HepG2 (cell line): Measurements from ENCODE around the gene SRPRA. TPM values are rescaled to one million over a fixed set of nuclear protein-coding genes. Genes with fewer than 3 reads are reported as not detected.

Experiments used
- HCFC1 ChIP-seq: fragments of 150-350 bp; IDR thresholded peaks from 2 replicates; pipeline ENCODE4 v1.6.1; 2014; ENCODE audit warnings: low read depth, low read length
- HMG20B ChIP-seq: conservative IDR thresholded peaks from 2 replicates; pipeline ENCODE4 v1.6.1; 2016; ENCODE audit warnings: missing genetic modification reagents, missing compliant biosample characterization
- KAT8 ChIP-seq: IDR thresholded peaks from 2 replicates; pipeline ENCODE4 v1.6.1; 2016; ENCODE audit warnings: missing genetic modification reagents, missing compliant biosample characterization
- KIAA2018 ChIP-seq: sonication (generic); formaldehyde crosslinking; IDR thresholded peaks from 2 replicates; pipeline ENCODE4 v1.5.0; 2020; ENCODE audit warnings: mild to moderate bottlenecking, missing genetic modification reagents, borderline replicate concordance
- KLF6 ChIP-seq: IDR thresholded peaks from 2 replicates; pipeline ENCODE4 v1.8.0; 2016; ENCODE audit warnings: missing biosample characterization, missing genetic modification reagents
- KMT2A ChIP-seq: sonication (generic); formaldehyde crosslinking; IDR thresholded peaks from 2 replicates; pipeline ENCODE4 v1.4.0; 2020; ENCODE audit warnings: missing genetic modification reagents
- PAWR ChIP-seq: sonication (generic); formaldehyde crosslinking; IDR thresholded peaks from 2 replicates; pipeline ENCODE4 v1.4.0; 2020; ENCODE audit warnings: missing genetic modification reagents, mild to moderate bottlenecking, borderline replicate concordance
- SOX5 ChIP-seq: IDR thresholded peaks from 2 replicates; pipeline ENCODE4 v1.6.1; 2016; ENCODE audit warnings: borderline replicate concordance
- TERF1 ChIP-seq: sonication (generic); formaldehyde crosslinking; IDR thresholded peaks from 2 replicates; pipeline ENCODE4 v1.8.0; 2022; ENCODE audit warnings: mild to moderate bottlenecking, missing genetic modification reagents, moderate library complexity
- ZBTB26 ChIP-seq: IDR thresholded peaks from 2 replicates; pipeline ENCODE4 v1.6.1; 2016; ENCODE audit warnings: missing compliant biosample characterization, missing genetic modification reagents, borderline replicate concordance
- ZBTB38 ChIP-seq: sonication (generic); formaldehyde crosslinking; IDR thresholded peaks from 2 replicates; pipeline ENCODE4 v1.5.1; 2020; ENCODE audit warnings: mild to moderate bottlenecking, missing genetic modification reagents
- ZNF232 ChIP-seq: sonication (generic); formaldehyde crosslinking; IDR thresholded peaks from 2 replicates; pipeline ENCODE4 v1.4.0; 2020; ENCODE audit warnings: missing genetic modification reagents, borderline replicate concordance
- ZNF329 ChIP-seq: sonication (generic); formaldehyde crosslinking; IDR thresholded peaks from 2 replicates; pipeline ENCODE4 v1.9.0; 2021; ENCODE audit warnings: low read depth, mild to moderate bottlenecking, missing genetic modification reagents
- ZSCAN12 ChIP-seq: sonication (generic); formaldehyde crosslinking; IDR thresholded peaks from 2 replicates; pipeline ENCODE4 v1.9.0; 2021; ENCODE audit warnings: mild to moderate bottlenecking, missing genetic modification reagents
- polyA plus RNA-seq, 8 experiments: library from polyadenylated mRNA; depleted of rRNA in 3 of 8; stranded (reverse) in 7 of 8; unstranded in 1 of 8; fragments of >200 nt; fragmentation: Illumina TruSeq in 4 of 8; extraction: Trizol in 4 of 8; gene quantifications; 2 replicates each; pipeline versions ENCODE4 v1.2.1 to v1.2.3, GENCODE V29; 2011 to 2016; ENCODE audit warnings: low read depth in 4 of 8, missing spikeins in 1 of 8, mixed read lengths in 1 of 8; ENCODE audit not compliant: insufficient read depth in 1 of 8
- total RNA-seq, 5 experiments: library from RNA; depleted of rRNA; stranded (reverse); fragments of >200 nt; fragmentation: Illumina TruSeq; extraction: Trizol; gene quantifications; 2 replicates each; pipeline ENCODE4 v1.2.3, GENCODE V29; 2016; ENCODE audit warnings: low read depth in 1 of 5
- TF ChIP-seq, protein P1 (sequence below): sonication (generic); formaldehyde crosslinking; IDR thresholded peaks from 2 replicates; pipeline ENCODE4 v1.8.1; 2022; ENCODE audit warnings: low read depth, mild to moderate bottlenecking, missing genetic modification reagents

SRPRA gene
- total and polyA plus RNA-seq, 2 of the 13 experiments (the other 11 are each of a cell fraction or from before 2014, with no cell fraction given) = 27.7 to 64.6 TPM

DNA sequence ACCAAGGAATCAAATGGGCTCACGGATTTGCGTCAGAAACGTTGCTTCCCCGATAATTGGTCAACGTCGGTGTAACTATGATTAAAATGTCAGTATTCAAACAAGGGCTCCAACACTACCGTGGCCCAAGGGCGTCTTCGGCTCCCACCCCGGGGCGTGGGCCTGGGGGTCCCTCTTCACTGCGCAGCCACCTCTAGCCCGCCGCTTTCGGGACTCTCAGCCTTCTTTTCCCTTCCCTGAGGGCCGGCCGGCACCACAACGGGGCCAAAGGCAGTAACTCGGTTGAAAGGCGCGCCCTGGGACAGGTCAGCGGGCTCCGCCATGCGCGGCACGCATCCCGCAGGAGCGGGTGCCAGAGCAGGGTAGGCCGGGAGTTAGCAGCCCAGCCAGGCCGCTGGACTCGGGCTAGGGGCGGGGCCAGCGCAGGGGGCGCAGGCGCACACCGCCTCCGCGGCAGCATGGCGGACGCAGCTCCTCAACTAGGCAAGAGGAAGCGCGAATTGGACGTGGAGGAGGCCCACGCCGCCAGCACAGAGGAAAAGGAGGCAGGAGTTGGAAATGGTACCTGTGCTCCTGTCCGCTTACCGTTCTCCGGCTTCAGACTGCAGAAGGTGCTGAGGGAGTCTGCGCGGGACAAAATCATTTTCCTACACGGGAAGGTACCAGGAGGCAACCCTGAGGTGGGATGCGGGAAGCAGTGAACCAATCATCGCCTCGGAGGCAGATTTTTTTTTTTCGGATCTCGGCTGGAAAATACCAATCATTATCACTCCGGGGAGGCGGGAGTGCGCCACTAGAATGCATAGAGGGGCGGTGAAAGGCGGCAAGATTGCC is 35.1 kb upstream of the SRPRA start, which contains the start of gene DCPS (continued):
- TF ChIP-seq KIAA2018 (no peak), PAWR (CRISPR knock-in tag) (0 out of 2 replicates have a peak, but pooled peaks have one; percentile 63), SOX5 (peak; percentile 58; the same call in 1 of the 2 replicates), KAT8 (peak; percentile 94), HMG20B (peak; percentile 38; the same call in 1 of the 2 replicates), KLF6 (CRISPR knock-in tag) (peak; percentile 78; the same call in 1 of the 2 replicates), ZBTB38 (peak; percentile 85), ZNF232 (CRISPR knock-in tag) (peak; percentile 94), HCFC1 (no peak), KMT2A (CRISPR knock-in tag) (peak; percentile 97), ZSCAN12 (CRISPR knock-in tag) (peak; percentile 85; the same call in 1 of the 2 replicates), TERF1 (CRISPR knock-in tag) (0 out of 2 replicates have a peak, but pooled peaks have one; percentile 63), ZNF329 (no peak; the same call in 1 of the 2 replicates), ZBTB26 (CRISPR knock-in tag) (no peak; the same call in 1 of the 2 replicates)
- TF ChIP-seq, protein P1, sequence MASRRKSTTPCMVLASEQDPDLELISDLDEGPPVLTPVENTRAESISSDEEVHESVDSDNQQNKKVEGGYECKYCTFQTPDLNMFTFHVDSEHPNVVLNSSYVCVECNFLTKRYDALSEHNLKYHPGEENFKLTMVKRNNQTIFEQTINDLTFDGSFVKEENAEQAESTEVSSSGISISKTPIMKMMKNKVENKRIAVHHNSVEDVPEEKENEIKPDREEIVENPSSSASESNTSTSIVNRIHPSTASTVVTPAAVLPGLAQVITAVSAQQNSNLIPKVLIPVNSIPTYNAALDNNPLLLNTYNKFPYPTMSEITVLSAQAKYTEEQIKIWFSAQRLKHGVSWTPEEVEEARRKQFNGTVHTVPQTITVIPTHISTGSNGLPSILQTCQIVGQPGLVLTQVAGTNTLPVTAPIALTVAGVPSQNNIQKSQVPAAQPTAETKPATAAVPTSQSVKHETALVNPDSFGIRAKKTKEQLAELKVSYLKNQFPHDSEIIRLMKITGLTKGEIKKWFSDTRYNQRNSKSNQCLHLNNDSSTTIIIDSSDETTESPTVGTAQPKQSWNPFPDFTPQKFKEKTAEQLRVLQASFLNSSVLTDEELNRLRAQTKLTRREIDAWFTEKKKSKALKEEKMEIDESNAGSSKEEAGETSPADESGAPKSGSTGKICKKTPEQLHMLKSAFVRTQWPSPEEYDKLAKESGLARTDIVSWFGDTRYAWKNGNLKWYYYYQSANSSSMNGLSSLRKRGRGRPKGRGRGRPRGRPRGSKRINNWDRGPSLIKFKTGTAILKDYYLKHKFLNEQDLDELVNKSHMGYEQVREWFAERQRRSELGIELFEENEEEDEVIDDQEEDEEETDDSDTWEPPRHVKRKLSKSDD (CRISPR knock-in tag) = peak; percentile 88; the same call in 1 of the 2 replicates
